Measurements from ENCODE around the gene TRIM45. TPM values are rescaled to one million over a fixed set of nuclear protein-coding genes. Genes with fewer than 3 reads are reported as not detected.

TRIM45 gene
- total RNA-seq, 2 donors from 2014 or later, result 4.8 to 10.9 TPM

DNA sequence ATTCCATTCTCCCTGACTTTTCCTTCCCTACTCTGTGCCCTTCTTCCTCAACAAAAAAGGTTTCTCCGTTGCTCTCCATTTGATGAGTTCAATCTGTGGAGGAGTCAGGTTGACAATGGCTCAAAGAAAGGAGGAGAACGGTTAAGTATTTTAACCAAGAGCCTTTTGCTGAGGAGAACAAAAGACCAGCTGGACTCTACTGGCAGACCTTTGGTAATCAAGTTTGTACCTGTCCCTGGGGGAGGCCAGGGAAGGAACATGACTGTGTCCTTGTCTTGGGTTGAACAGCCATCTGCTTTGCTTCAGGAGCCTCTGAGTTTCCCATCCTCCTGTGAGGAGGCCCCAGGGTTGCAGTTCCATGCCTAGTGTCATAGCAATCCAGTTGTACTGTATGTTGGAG is 31.6 kb downstream of the TRIM45 start:
- TF ChIP-seq, protein P1, sequence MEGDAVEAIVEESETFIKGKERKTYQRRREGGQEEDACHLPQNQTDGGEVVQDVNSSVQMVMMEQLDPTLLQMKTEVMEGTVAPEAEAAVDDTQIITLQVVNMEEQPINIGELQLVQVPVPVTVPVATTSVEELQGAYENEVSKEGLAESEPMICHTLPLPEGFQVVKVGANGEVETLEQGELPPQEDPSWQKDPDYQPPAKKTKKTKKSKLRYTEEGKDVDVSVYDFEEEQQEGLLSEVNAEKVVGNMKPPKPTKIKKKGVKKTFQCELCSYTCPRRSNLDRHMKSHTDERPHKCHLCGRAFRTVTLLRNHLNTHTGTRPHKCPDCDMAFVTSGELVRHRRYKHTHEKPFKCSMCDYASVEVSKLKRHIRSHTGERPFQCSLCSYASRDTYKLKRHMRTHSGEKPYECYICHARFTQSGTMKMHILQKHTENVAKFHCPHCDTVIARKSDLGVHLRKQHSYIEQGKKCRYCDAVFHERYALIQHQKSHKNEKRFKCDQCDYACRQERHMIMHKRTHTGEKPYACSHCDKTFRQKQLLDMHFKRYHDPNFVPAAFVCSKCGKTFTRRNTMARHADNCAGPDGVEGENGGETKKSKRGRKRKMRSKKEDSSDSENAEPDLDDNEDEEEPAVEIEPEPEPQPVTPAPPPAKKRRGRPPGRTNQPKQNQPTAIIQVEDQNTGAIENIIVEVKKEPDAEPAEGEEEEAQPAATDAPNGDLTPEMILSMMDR (IDR thresholded peaks at IDR 0.05), result no peak
- no peak overlapping the region for H3K4me3 ChIP-seq
- H3K27me3 ChIP-seq, result no peaks in the 10 kb centered on the region
- H3K27ac ChIP-seq, result no peak overlapping the region
- no peaks in the 10 kb centered on the region for H3K9me3 ChIP-seq
- DNase-seq (ENCODE audit: low spot score), result no peak
- no peaks in the 10 kb centered on the region for H3K36me3 ChIP-seq
- H3K4me1 ChIP-seq, result peaks cover 0 to 18% of the 10 kb centered on the region in 2 donors

GRCh38 chr1:117087686-117088085 is 33.9 kb downstream of the TRIM45 start:
- Histone ChIP-seq H3K27me3 (no peaks in the 10 kb centered on the region), H3K36me3 (peaks cover under 1% of the 10 kb centered on the region), H3K27ac (no peak overlapping the region), H3K4me3 (no peak overlapping the region), H3K4me1 (peaks cover 0 to 1% of the 10 kb centered on the region in 2 donors), H3K9me3 (no peaks in the 10 kb centered on the region)
- no peak for DNase-seq (ENCODE audit: low spot score)
- TF ChIP-seq, protein P1 (IDR thresholded peaks at IDR 0.05), result no peak

- Histone ChIP-seq H3K36me3 (peaks cover 10% of the 10 kb centered on the region), H3K9me3 (no peaks in the 10 kb centered on the region), H3K4me1 (no peaks in the 10 kb centered on the region), H3K27ac (no peak overlapping the region), H3K4me3 (no peak overlapping the region), H3K27me3 (no peaks in the 10 kb centered on the region)
- DNase-seq (ENCODE audit: low spot score), result no peak
- TF ChIP-seq, protein P1 (IDR thresholded peaks at IDR 0.05), result no peak
Measured at GRCh38 chr1:117084231-117084630, 37.3 kb downstream of the TRIM45 start.

- Histone ChIP-seq H3K27me3 (no peaks in the 10 kb centered on the region), H3K9me3 (no peaks in the 10 kb centered on the region), H3K27ac (no peak overlapping the region), H3K4me3 (no peak overlapping the region), H3K36me3 (peaks cover 39% of the 10 kb centered on the region), H3K4me1 (no peaks in the 10 kb centered on the region)
- no peak for DNase-seq (ENCODE audit: low spot score)
- TF ChIP-seq, protein P1 (IDR thresholded peaks at IDR 0.05), result no peak
Measured at GRCh38 chr1:117079737-117080136, 41.8 kb downstream of the TRIM45 start.

- TF ChIP-seq, protein P1 (IDR thresholded peaks at IDR 0.05), result no peak
- no peak for DNase-seq (ENCODE audit: low spot score)
- Histone ChIP-seq H3K4me3 (no peak overlapping the region), H3K36me3 (peaks cover 40% of the 10 kb centered on the region), H3K27me3 (no peaks in the 10 kb centered on the region), H3K9me3 (no peaks in the 10 kb centered on the region), H3K4me1 (no peaks in the 10 kb centered on the region), H3K27ac (no peak overlapping the region)
Measured at GRCh38 chr1:117077267-117077666, 44.3 kb downstream of the TRIM45 start.

DNA sequence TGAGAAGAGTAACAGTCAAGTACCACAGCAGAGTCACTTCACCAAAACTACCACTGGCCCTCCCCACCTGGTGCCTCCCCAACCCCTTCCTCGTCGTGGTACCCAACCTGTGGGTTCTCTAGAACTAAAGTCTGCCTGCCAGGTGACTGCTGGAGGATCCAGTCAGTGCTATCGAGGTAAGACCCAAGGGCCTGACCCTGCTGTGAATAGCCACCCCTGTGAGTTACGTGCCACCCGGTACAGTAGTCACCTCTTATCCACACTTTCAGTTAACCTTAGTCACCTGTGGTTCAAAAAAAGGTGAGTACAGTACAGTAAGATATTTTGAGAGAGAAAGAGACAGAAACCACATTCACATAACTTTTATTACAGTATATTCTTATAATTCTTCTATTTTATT is 44.9 kb downstream of the TRIM45 start:
- TF ChIP-seq, protein P1 (IDR thresholded peaks at IDR 0.05), result no peak
- H3K36me3 ChIP-seq, result peaks cover 34% of the 10 kb centered on the region
- DNase-seq (ENCODE audit: low spot score), result no peak

More for the DNA sequence above, 44.9 kb downstream of the TRIM45 start:
- no peak overlapping the region for H3K27ac ChIP-seq
- H3K9me3 ChIP-seq, result no peaks in the 10 kb centered on the region
- no peaks in the 10 kb centered on the region for H3K4me1 ChIP-seq
- no peak overlapping the region for H3K4me3 ChIP-seq
- no peaks in the 10 kb centered on the region for H3K27me3 ChIP-seq
